ENCODE measurements around the gene TBX4. TPM values are rescaled to one million over a fixed set of nuclear protein-coding genes. Genes with fewer than 3 reads are reported as not detected.
"Not testable (repeated sequence)": the region's sequence is repeated elsewhere in the genome, so short reads cannot be mapped to it uniquely, and the experiment has no call there.

TBX4 gene
- total RNA-seq, 2 donors from 2014 or later = not detected

GRCh38 chr17:61423967-61424649 lies 28.1 kb upstream of the TBX4 start:
- ATAC-seq (no peak), DNase-seq (no peak)
- intact Hi-C loops (cut with DNase I, micrococcal nuclease) = no loop called here

- ATAC-seq (peak; percentile 82), DNase-seq (no peak)
- intact Hi-C loops (cut with DNase I, micrococcal nuclease) = no loop called here
Measured at GRCh38 chr17:61425682-61426481, 26.3 kb upstream of the TBX4 start.

- DNase-seq = no peak
- intact Hi-C loops (cut with DNase I, micrococcal nuclease) = no loop called here
Measured at GRCh38 chr17:61426482-61427304, 25.5 kb upstream of the TBX4 start.

GRCh38 chr17:61427567-61427966 lies 24.7 kb upstream of the TBX4 start:
- intact Hi-C loops (cut with DNase I, micrococcal nuclease) = no loop called here
- ATAC-seq (no peak), DNase-seq (no peak)

More at GRCh38 chr17:61426482-61427304, 25.5 kb upstream of the TBX4 start:
- ATAC-seq = no peak

GRCh38 chr17:61429274-61429673 lies 22.9 kb upstream of the TBX4 start:
- DNase-seq = no peak
- intact Hi-C loops (cut with DNase I, micrococcal nuclease) = no loop called here
- ATAC-seq = no peak

- intact Hi-C loops (cut with DNase I, micrococcal nuclease); ATAC-seq; DNase-seq: not testable (repeated sequence)
Measured at GRCh38 chr17:61429831-61430230, 22.4 kb upstream of the TBX4 start.

GRCh38 chr17:61431594-61432311 lies 20.5 kb upstream of the TBX4 start:
- DNase-seq (no peak), ATAC-seq (no peak)
- intact Hi-C loops (cut with DNase I, micrococcal nuclease) = no loop called here

- intact Hi-C loops (cut with DNase I, micrococcal nuclease) = no loop called here
- DNase-seq (no peak), ATAC-seq (no peak)
Measured at GRCh38 chr17:61436273-61436672, 15.9 kb upstream of the TBX4 start.

- ATAC-seq = no peak
- intact Hi-C loops (cut with DNase I, micrococcal nuclease) = no loop called here
- DNase-seq = no peak
Measured at GRCh38 chr17:61436995-61437704, 15.1 kb upstream of the TBX4 start.

- ATAC-seq (no peak), DNase-seq (no peak)
- intact Hi-C loops (cut with DNase I, micrococcal nuclease) = no loop called here
Measured at GRCh38 chr17:61440697-61441096, 11.5 kb upstream of the TBX4 start.

GRCh38 chr17:61441507-61441906 lies 10.7 kb upstream of the TBX4 start:
- intact Hi-C loops (cut with DNase I, micrococcal nuclease); ATAC-seq; DNase-seq: not testable (repeated sequence)

- DNase-seq = no peak
- intact Hi-C loops (cut with DNase I, micrococcal nuclease) = no loop called here
- no peak for ATAC-seq
Measured at GRCh38 chr17:61442136-61442775, 10.0 kb upstream of the TBX4 start.

- ATAC-seq (no peak), DNase-seq (no peak)
- intact Hi-C loops (cut with DNase I, micrococcal nuclease) = no loop called here
Measured at GRCh38 chr17:61442878-61443474, 9.2 kb upstream of the TBX4 start.

- intact Hi-C loops (cut with DNase I, micrococcal nuclease) = no loop called here
- no peak for ATAC-seq
- DNase-seq = no peak
Measured at GRCh38 chr17:61443475-61443882, 8.7 kb upstream of the TBX4 start.

GRCh38 chr17:61444075-61444474 lies 8.1 kb upstream of the TBX4 start:
- ATAC-seq = no peak
- DNase-seq = no peak
- intact Hi-C loops (cut with DNase I, micrococcal nuclease) = no loop called here

- DNase-seq (no peak), ATAC-seq (peak; percentile 65)
Measured at GRCh38 chr17:61444831-61445230, 7.4 kb upstream of the TBX4 start.

GRCh38 chr17:61447358-61447757 lies 4.9 kb upstream of the TBX4 start:
- ATAC-seq = no peak
- intact Hi-C loops (cut with DNase I, micrococcal nuclease) = no loop called here
- DNase-seq = no peak

More at GRCh38 chr17:61444831-61445230, 7.4 kb upstream of the TBX4 start:
- intact Hi-C loops (cut with DNase I, micrococcal nuclease) = no loop called here

Data from left colon (tissue), 2 donors.